PC-3 (cell line): ENCODE measurements around the gene DVL3. TPM values are rescaled to one million over a fixed set of nuclear protein-coding genes. Genes with fewer than 3 reads are reported as not detected.
"Not testable (repeated sequence)": the region's sequence is repeated elsewhere in the genome, so short reads cannot be mapped to it uniquely, and the experiment has no call there.

ENCODE experiments used
- ATAC-seq: fragments of 200-7000 bp; cut with Tn5 transposase; 2 replicates; pipeline ENCODE4 v1.9.1; 2020; ENCODE audit warnings: mild to moderate bottlenecking, moderate library complexity
- BruUV-seq: library from RNA; stranded (reverse); fragments of 400-500 nt; replicated peaks from 2 replicates; lab custom pipeline; 2021; lab: Mats Ljungman, UMichigan
- CTCF ChIA-PET: fragments of 300-600 bp; sonication (Branson Sonifier 250); formaldehyde crosslinking; loops from one replicate; lab custom pipeline; 2022; ENCODE audit warnings: antibody characterized with exemption; lab: Charles Lee
- POLR2A ChIA-PET: fragments of 300-600 bp; sonication (Branson Sonifier 250); formaldehyde crosslinking; loops from one replicate; lab custom pipeline; 2022; ENCODE audit warnings: antibody characterized with exemption; ENCODE audit not compliant: unreplicated experiment; lab: Charles Lee
- DNase-seq: peaks from one replicate; pipeline ENCODE4 v3.0.0-alpha.2; 2015
- H2AFZ ChIP-seq: fragments of 300-600 bp; sonication (generic); 2 replicates; pipeline ENCODE4 v1.6.0; 2016; ENCODE audit warnings: antibody characterized with exemption, low read length
- H3F3A ChIP-seq: fragments of 300-600 bp; sonication (generic); one replicate; pipeline ENCODE4 v1.6.0; 2017; ENCODE audit warnings: antibody characterized with exemption, low read length, control low read depth, mild to moderate bottlenecking; ENCODE audit not compliant: unreplicated experiment
- H3K27ac ChIP-seq: fragments of 300-600 bp; sonication (generic); 2 replicates; pipeline ENCODE4 v1.5.1; 2016; ENCODE audit warnings: mild to moderate bottlenecking, low read length
- H3K27me3 ChIP-seq: fragments of 300-600 bp; sonication (generic); 2 replicates; pipeline ENCODE4 v1.6.1; 2016; ENCODE audit warnings: low read length, mixed read lengths
- H3K36me3 ChIP-seq: fragments of 300-600 bp; sonication (generic); 2 replicates; pipeline ENCODE4 v1.6.1; 2016; ENCODE audit warnings: low read depth, mixed run types, low read length, mixed read lengths
- H3K4me1 ChIP-seq: fragments of 300-600 bp; sonication (generic); 2 replicates; pipeline ENCODE4 v1.5.1; 2016; ENCODE audit warnings: low read length; ENCODE audit not compliant: insufficient read depth
- H3K4me2 ChIP-seq: fragments of 300-600 bp; sonication (generic); 2 replicates; pipeline ENCODE4 v1.6.0; 2016; ENCODE audit warnings: low read length
- H3K4me3 ChIP-seq: fragments of 300-600 bp; sonication (generic); 2 replicates; pipeline ENCODE4 v1.5.1; 2016; ENCODE audit warnings: mild to moderate bottlenecking, low read length, mixed read lengths
- H3K79me2 ChIP-seq: fragments of 300-600 bp; sonication (generic); 2 replicates; pipeline ENCODE4 v1.6.1; 2017; ENCODE audit warnings: low read length, mixed read lengths
- H3K9ac ChIP-seq: fragments of 300-600 bp; sonication (generic); 2 replicates; pipeline ENCODE4 v1.6.0; 2016; ENCODE audit warnings: mild to moderate bottlenecking, low read length
- H3K9me2 ChIP-seq: fragments of 300-600 bp; sonication (generic); replicated peaks from 2 replicates; pipeline ENCODE4 v1.6.1; 2016; ENCODE audit warnings: mixed run types, low read length, mixed read lengths
- H3K9me3 ChIP-seq: fragments of 300-600 bp; sonication (generic); 2 replicates; pipeline ENCODE4 v1.6.1; 2016; ENCODE audit warnings: low read length, mixed read lengths
- H4K20me1 ChIP-seq: fragments of 300-600 bp; sonication (generic); 2 replicates; pipeline ENCODE4 v1.6.1; 2016; ENCODE audit warnings: low read length, mixed read lengths
- CTCF ChIP-seq: fragments of 300-600 bp; sonication (generic); conservative IDR thresholded peaks from 2 replicates; pipeline ENCODE4 v1.5.1; 2017; ENCODE audit warnings: antibody characterized with exemption, low read depth, mild to moderate bottlenecking, low read length
- EZH2 ChIP-seq: fragments of 300-600 bp; sonication (generic); IDR thresholded peaks from one replicate; pipeline ENCODE4 v1.6.1; 2017; ENCODE audit warnings: antibody characterized with exemption, mild to moderate bottlenecking, low read length; ENCODE audit not compliant: unreplicated experiment
- EZH2phosphoT487 ChIP-seq: fragments of 300-600 bp; sonication (generic); IDR thresholded peaks from 2 replicates; pipeline ENCODE4 v1.6.1; 2018; ENCODE audit warnings: mild to moderate bottlenecking, antibody characterized with exemption, low read length, borderline replicate concordance
- intact Hi-C: fragments of 100-400 bp; cut with micrococcal nuclease; formaldehyde crosslinking; loops from 2 replicates; pipeline ENCODE4 v1.9.0; 2023
- total RNA-seq: library from RNA; depleted of rRNA; stranded (reverse); fragments of >200 nt; gene quantifications from 2 replicates; pipeline ENCODE4 v1.2.3, GENCODE V29; 2014

DVL3 gene
- total RNA-seq, 1 experiment from 2014 or later = 50.6 TPM

- TF ChIP-seq EZH2phosphoT487 (no peak), EZH2 (no peak), CTCF (no peak)
- Histone ChIP-seq H3K36me3 (no peaks in the 10 kb centered on the region; the same call in 1 of the 2 replicates), H2AFZ (no peak overlapping the region), H3K9me3 (no peaks in the 10 kb centered on the region), H3K27me3 (no peaks in the 10 kb centered on the region), H3K79me2 (peaks cover 59% of the 10 kb centered on the region), H3F3A (no peaks in the 10 kb centered on the region), H3K9me2 (no peaks in the 10 kb centered on the region), H3K9ac (peak overlapping the region; percentile 81), H3K27ac (no peak overlapping the region), H3K4me3 (peak overlapping the region; percentile 90), H3K4me2 (peak overlapping the region; percentile 95), H3K4me1 (peaks cover 22% of the 10 kb centered on the region), H4K20me1 (peaks cover 9% of the 10 kb centered on the region)
- CTCF ChIA-PET = no interaction called here
- intact Hi-C loops = loop anchor here (2.0 kb wide), 1 partner anchor 18 kb away; the partner anchor contains the start of gene AP2M1
- POLR2A ChIA-PET = interaction anchor here (0.6 kb wide), 1 partner anchor 23 kb away, joined by 6 read pairs; no protein-coding TSS in a partner anchor
- BruUV-seq = no TSS peak
- ATAC-seq (no peak), DNase-seq (no peak)
Measured at GRCh38 chr3:184157206-184157605, 2.0 kb downstream of the DVL3 start.

- no peaks in the 10 kb centered on the region for H3K9me3 ChIP-seq
- no peaks in the 10 kb centered on the region for H3K9me2 ChIP-seq
- intact Hi-C loops = no loop called here
- ChIA-PET POLR2A (no interaction called here), CTCF (no interaction called here)
- no TSS peak for BruUV-seq
- H3K27ac ChIP-seq = no peak overlapping the region
- ATAC-seq (no peak), DNase-seq (no peak)
- H3F3A ChIP-seq = no peaks in the 10 kb centered on the region
- H3K27me3 ChIP-seq = no peaks in the 10 kb centered on the region
- H3K4me2 ChIP-seq = no peak overlapping the region; the same call in 1 of the 2 replicates
- H3K36me3 ChIP-seq = no peaks in the 10 kb centered on the region; the same call in 1 of the 2 replicates
- peaks cover 70% of the 10 kb centered on the region for H3K79me2 ChIP-seq
- no peak for TF ChIP-seq EZH2
- TF ChIP-seq EZH2phosphoT487 = no peak
- no peak for TF ChIP-seq CTCF
- H3K9ac ChIP-seq = no peak overlapping the region
- no peak overlapping the region for H3K4me3 ChIP-seq
- no peak overlapping the region for H2AFZ ChIP-seq
- H3K4me1 ChIP-seq = peaks cover 22% of the 10 kb centered on the region
- H4K20me1 ChIP-seq = peaks cover 9% of the 10 kb centered on the region
Measured at GRCh38 chr3:184158404-184158803, 3.2 kb downstream of the DVL3 start.

- H4K20me1 ChIP-seq = peaks cover 9% of the 10 kb centered on the region
- TF ChIP-seq EZH2 (no peak), EZH2phosphoT487 (no peak), CTCF (no peak)
- H3K9ac ChIP-seq = peak overlapping the region; percentile 32
- H3K36me3 ChIP-seq = peaks cover 12% of the 10 kb centered on the region
- ChIA-PET POLR2A (no interaction called here), CTCF (interaction anchor here (0.6 kb wide), 1 partner anchor 262 kb away, joined by 3 read pairs; no protein-coding TSS in a partner anchor)
- H3K4me2 ChIP-seq = peak overlapping the region; percentile 56
- H3K9me3 ChIP-seq = no peaks in the 10 kb centered on the region
- peak; percentile 72 for DNase-seq
- no peak overlapping the region for H2AFZ ChIP-seq
- no peaks in the 10 kb centered on the region for H3K27me3 ChIP-seq
- H3F3A ChIP-seq = no peaks in the 10 kb centered on the region
- no TSS peak for BruUV-seq
- no peak overlapping the region for H3K4me3 ChIP-seq
- peak; percentile 26; the same call in 1 of the 2 replicates for ATAC-seq
- H3K27ac ChIP-seq = peak overlapping the region; percentile 80
- intact Hi-C loops = no loop called here
- peaks cover 69% of the 10 kb centered on the region for H3K79me2 ChIP-seq
- peaks cover 22% of the 10 kb centered on the region for H3K4me1 ChIP-seq
- H3K9me2 ChIP-seq = no peaks in the 10 kb centered on the region
Measured at GRCh38 chr3:184160456-184160855, 5.3 kb downstream of the DVL3 start.

GRCh38 chr3:184162571-184163070, 7.4 kb downstream of the DVL3 start:
- H3K4me3 ChIP-seq, H3K27me3 ChIP-seq, CTCF ChIA-PET, intact Hi-C loops, DNase-seq, H3K9me3 ChIP-seq, H3K27ac ChIP-seq, ATAC-seq, BruUV-seq, POLR2A ChIA-PET, H4K20me1 ChIP-seq, H2AFZ ChIP-seq, H3K4me2 ChIP-seq, H3K9me2 ChIP-seq, H3K9ac ChIP-seq, H3F3A ChIP-seq: not testable (repeated sequence)
- peaks cover 14% of the 10 kb centered on the region for H3K4me1 ChIP-seq
- peaks cover 48% of the 10 kb centered on the region for H3K79me2 ChIP-seq
- H3K36me3 ChIP-seq = peaks cover 29% of the 10 kb centered on the region
